IMR-90 (cell line): ENCODE results near the gene TTC39C. TPM values are rescaled to one million over a fixed set of nuclear protein-coding genes. Genes with fewer than 3 reads are reported as not detected.

ENCODE experiments used
- ATAC-seq: fragments of 200-7000 bp; cut with Tn5 transposase; 2 replicates; pipeline ENCODE4 v1.9.1; 2020; ENCODE audit warnings: low read depth, mild to moderate bottlenecking, moderate library complexity
- BruUV-seq: library from RNA; stranded (reverse); fragments of 400-500 nt; replicated peaks from 2 replicates; lab custom pipeline; 2021; lab: Mats Ljungman, UMichigan
- CTCF ChIA-PET: fragments of 300-600 bp; formaldehyde crosslinking; extraction: SDS; loops from one replicate; lab custom pipeline; 2021; ENCODE audit warnings: antibody characterized with exemption; lab: Yijun Ruan, JAX
- POLR2A ChIA-PET: fragments of 300-600 bp; sonication (Branson Sonifier 250); formaldehyde crosslinking; loops from one replicate; lab custom pipeline; 2022; ENCODE audit warnings: antibody characterized with exemption; ENCODE audit not compliant: unreplicated experiment; lab: Charles Lee
- DNase-seq: peaks from one replicate; pipeline ENCODE4 v3.0.0; 2013
- H2AFZ ChIP-seq: replicated peaks from 2 replicates; pipeline ENCODE3; 2013; ENCODE audit warnings: low read length, mild to moderate bottlenecking; ENCODE audit not compliant: poor library complexity
- H2AK5ac ChIP-seq: 2 replicates; pipeline ENCODE4 v1.6.1; 2013; ENCODE audit warnings: low read depth, low read length, inconsistent platforms
- H2AK9ac ChIP-seq: replicated peaks from 2 replicates; pipeline ENCODE3; 2013; ENCODE audit warnings: mild to moderate bottlenecking, low read depth, low read length, moderate library complexity; ENCODE audit not compliant: poor library complexity
- H2BK120ac ChIP-seq: 2 replicates; pipeline ENCODE4 v1.6.1; 2013; ENCODE audit warnings: low read depth, low read length, inconsistent platforms
- H2BK15ac ChIP-seq: 3 replicates; pipeline ENCODE4 v1.6.1; 2013; ENCODE audit warnings: low read depth, low read length, inconsistent platforms
- H2BK20ac ChIP-seq: 2 replicates; pipeline ENCODE4 v1.6.1; 2013; ENCODE audit warnings: low read depth, mild to moderate bottlenecking, inconsistent platforms, low read length, moderate library complexity
- H2BK5ac ChIP-seq: 2 replicates; pipeline ENCODE4 v1.6.1; 2013; ENCODE audit warnings: mild to moderate bottlenecking, low read depth, low read length, inconsistent platforms; ENCODE audit not compliant: poor library complexity, severe bottlenecking
- H3K14ac ChIP-seq: replicated peaks from 2 replicates; pipeline ENCODE4 v1.6.1; 2013; ENCODE audit warnings: low read depth, low read length, inconsistent platforms
- H3K18ac ChIP-seq: 2 replicates; pipeline ENCODE4 v1.6.1; 2013; ENCODE audit warnings: low read depth, low read length, control low read depth
- H3K23ac ChIP-seq: 2 replicates; pipeline ENCODE4 v1.6.1; 2013; ENCODE audit warnings: low read depth, low read length, inconsistent platforms
- H3K27ac ChIP-seq: 2 replicates; pipeline ENCODE4 v1.5.1; 2013; ENCODE audit warnings: mild to moderate bottlenecking, control low read depth, low read length; ENCODE audit not compliant: insufficient read depth
- H3K27me3 ChIP-seq: 2 replicates; pipeline ENCODE4 v1.6.1; 2013; ENCODE audit warnings: low read length; ENCODE audit not compliant: control insufficient read depth, insufficient read depth
- H3K36me3 ChIP-seq: 2 replicates; pipeline ENCODE4 v1.6.1; 2013; ENCODE audit warnings: low read length, mixed read lengths; ENCODE audit not compliant: control insufficient read depth, insufficient read depth
- H3K4ac ChIP-seq: 2 replicates; pipeline ENCODE4 v1.6.1; 2013; ENCODE audit warnings: low read depth, low read length, inconsistent platforms
- H3K4me1 ChIP-seq: 2 replicates; pipeline ENCODE4 v1.6.1; 2013; ENCODE audit warnings: low read length, mixed read lengths; ENCODE audit not compliant: control insufficient read depth, insufficient read depth
- H3K4me2 ChIP-seq: 2 replicates; pipeline ENCODE4 v1.6.1; 2013; ENCODE audit warnings: low read depth, mild to moderate bottlenecking, control low read depth, low read length, moderate library complexity
- H3K4me3 ChIP-seq: 2 replicates; pipeline ENCODE4 v1.5.1; 2013; ENCODE audit warnings: low read depth, mild to moderate bottlenecking, control low read depth, low read length, moderate library complexity; ENCODE audit not compliant: insufficient read depth
- H3K56ac ChIP-seq: 2 replicates; pipeline ENCODE4 v1.6.1; 2013; ENCODE audit warnings: low read length, inconsistent platforms; ENCODE audit not compliant: insufficient read depth; ENCODE audit errors: extremely low read depth
- H3K79me1 ChIP-seq, 2 experiments: 2 replicates each; pipeline ENCODE4 v1.6.1; 2013; ENCODE audit warnings: low read length in 2 of 2, inconsistent platforms in 1 of 2, low read depth in 1 of 2
- H3K9ac ChIP-seq: 2 replicates; pipeline ENCODE4 v1.6.1; 2013; ENCODE audit warnings: low read depth, low read length, control low read depth
- H3K9me1 ChIP-seq: 2 replicates; pipeline ENCODE4 v1.6.1; 2013; ENCODE audit warnings: low read length, inconsistent platforms; ENCODE audit not compliant: insufficient read depth
- H3K9me3 ChIP-seq: 2 replicates; pipeline ENCODE4 v1.6.1; 2013; ENCODE audit warnings: low read length; ENCODE audit not compliant: control insufficient read depth, insufficient read depth
- H4K20me1 ChIP-seq: 2 replicates; pipeline ENCODE4 v1.6.1; 2013; ENCODE audit warnings: low read length, inconsistent platforms; ENCODE audit not compliant: insufficient read depth
- H4K5ac ChIP-seq: 2 replicates; pipeline ENCODE4 v1.6.1; 2013; ENCODE audit warnings: mild to moderate bottlenecking, low read depth, low read length, control low read depth
- H4K8ac ChIP-seq, 2 experiments: 2 replicates each; pipeline ENCODE4 v1.6.1; 2013; ENCODE audit warnings: low read depth in 2 of 2, low read length in 2 of 2, control low read depth in 1 of 2, inconsistent platforms in 1 of 2
- H4K91ac ChIP-seq: 2 replicates; pipeline ENCODE4 v1.6.1; 2013; ENCODE audit warnings: low read depth, low read length, inconsistent platforms; ENCODE audit not compliant: insufficient read depth
- CEBPB ChIP-seq: IDR thresholded peaks from 2 replicates; pipeline ENCODE4 v1.6.1; 2012; ENCODE audit warnings: low read depth, low read length, improper control_type of control experiment
- FOS ChIP-seq: fragments of 150-350 bp; IDR thresholded peaks from 2 replicates; pipeline ENCODE4 v1.6.1; 2016; ENCODE audit warnings: low read depth, low read length
- WGBS, 2 experiments: methylation state at CpG; one replicate each; pipeline versions ENCODE4 v1.1.5 to v1.1.7; 2013; ENCODE audit warnings: missing lambda C conversion rate in 2 of 2; ENCODE audit not compliant: insufficient read length in 1 of 2; ENCODE audit errors: extremely low coverage in 2 of 2; 5-methylcytosine and 5-hydroxymethylcytosine counted together
- dilution Hi-C: fragments of 300-500 bp; cut with HindIII; formaldehyde crosslinking; loops from one replicate; pipeline ENCODE4 v1.14.3; 2018; ENCODE audit warnings: low sequenced_read_pairs; ENCODE audit not compliant: unreplicated experiment
- in situ Hi-C: fragments of 300-500 bp; cut with MboI; formaldehyde crosslinking; loops from 3 replicates; pipeline ENCODE4 v1.14.3; 2019; ENCODE audit warnings: low sequenced_read_pairs, inconsistent platforms, mixed read lengths
- intact Hi-C: fragments of 100-400 bp; cut with micrococcal nuclease; formaldehyde crosslinking; loops from 2 replicates; pipeline ENCODE4 v1.10.0; 2022
- polyA plus RNA-seq, 3 experiments: library from polyadenylated mRNA; depleted of rRNA; stranded (reverse); fragments of >200 nt; gene quantifications; 2 replicates each; pipeline ENCODE4 v1.2.3, GENCODE V29; 2012; ENCODE audit warnings: low replicate concordance in 1 of 3
- total RNA-seq: library from RNA; depleted of rRNA; stranded (reverse); fragments of >200 nt; gene quantifications from 2 replicates; pipeline ENCODE4 v1.2.3, GENCODE V29; 2012
- TF ChIP-seq, protein P1 (sequence below): conservative IDR thresholded peaks from 2 replicates; pipeline ENCODE4 v1.5.1; 2012; ENCODE audit warnings: mild to moderate bottlenecking, low read depth, low read length, improper control_type of control experiment
- TF ChIP-seq, protein P2 (sequence below): fragments of 150-350 bp; IDR thresholded peaks from 2 replicates; pipeline ENCODE4 v1.6.1; 2017; ENCODE audit warnings: mild to moderate bottlenecking, antibody characterized with exemption, low read length, low read depth

Gene TTC39C
- total and polyA plus RNA-seq, 2 of the 4 experiments (the other 2 are of a cell fraction): 8.0 to 20.8 TPM

DNA sequence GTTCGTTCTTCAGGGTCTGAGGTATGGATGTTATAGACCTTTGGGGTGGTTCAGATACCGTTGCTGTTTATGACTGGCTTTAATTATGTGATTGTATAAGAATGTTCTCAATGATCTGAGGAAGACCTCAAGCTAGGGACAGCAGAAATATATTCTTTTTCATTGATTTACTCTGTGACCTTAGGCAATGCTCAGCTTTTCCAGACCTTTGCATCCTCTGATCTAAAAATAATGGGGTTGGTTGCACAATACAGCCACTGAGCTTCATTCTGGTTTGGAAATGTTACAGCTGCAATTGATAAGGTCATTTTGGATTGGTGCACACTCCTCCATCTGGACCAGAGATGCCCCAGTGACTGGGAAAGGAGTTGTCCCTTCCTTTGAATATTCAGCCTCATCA lies 107.1 kb downstream of the TTC39C start:
- H3K36me3 ChIP-seq: peaks cover 18% of the 10 kb centered on the region
- H4K5ac ChIP-seq: no peak overlapping the region
- H3K56ac ChIP-seq: no peak overlapping the region
- no peak overlapping the region for H2AK5ac ChIP-seq
- H3K23ac ChIP-seq: no peak overlapping the region
- peaks cover 6% of the 10 kb centered on the region for H3K4me1 ChIP-seq
- WGBS, 2 experiments: 73% methylated on average over 2 of the region's 2 CpGs; no CpG with 5 or more reads in 1 of the 2 experiments
- H3K79me1 ChIP-seq: no peaks in the 10 kb centered on the region
- H4K20me1 ChIP-seq: no peaks in the 10 kb centered on the region
- H3K27ac ChIP-seq: no peak overlapping the region
- H2BK20ac ChIP-seq: no peak overlapping the region
- H2BK5ac ChIP-seq: no peak overlapping the region
- no peak overlapping the region for H3K9ac ChIP-seq
- CTCF ChIA-PET: interaction anchor here (0.5 kb wide), 1 partner anchor 36 kb away, joined by 3 read pairs; no protein-coding TSS in a partner anchor
- no TSS peak for BruUV-seq
- no peak overlapping the region for H3K4me2 ChIP-seq
- no peak overlapping the region for H4K91ac ChIP-seq
- H3K4ac ChIP-seq: no peak overlapping the region
- in situ Hi-C loops (loop anchor here (10.0 kb wide), 1 partner anchor 297 kb away; no protein-coding TSS in a partner anchor), dilution Hi-C loops (no loop called here), intact Hi-C loops (no loop called here)
- no peak overlapping the region for H2AFZ ChIP-seq
- H3K18ac ChIP-seq: no peak overlapping the region
- H3K9me3 ChIP-seq: no peaks in the 10 kb centered on the region
- peaks cover 8% of the 10 kb centered on the region; the same call in 1 of the 2 replicates for H3K9me1 ChIP-seq
- no peak overlapping the region for H2BK15ac ChIP-seq
- ATAC-seq: no peak
- H2BK120ac ChIP-seq: no peak overlapping the region
- no peak overlapping the region for H4K8ac ChIP-seq
- no peak overlapping the region for H3K4me3 ChIP-seq
- no peak overlapping the region for H3K14ac ChIP-seq
- DNase-seq: no peak
- H2AK9ac ChIP-seq: no peak overlapping the region
- POLR2A ChIA-PET: no interaction called here
- H3K27me3 ChIP-seq: no peaks in the 10 kb centered on the region
- TF ChIP-seq, protein P1, sequence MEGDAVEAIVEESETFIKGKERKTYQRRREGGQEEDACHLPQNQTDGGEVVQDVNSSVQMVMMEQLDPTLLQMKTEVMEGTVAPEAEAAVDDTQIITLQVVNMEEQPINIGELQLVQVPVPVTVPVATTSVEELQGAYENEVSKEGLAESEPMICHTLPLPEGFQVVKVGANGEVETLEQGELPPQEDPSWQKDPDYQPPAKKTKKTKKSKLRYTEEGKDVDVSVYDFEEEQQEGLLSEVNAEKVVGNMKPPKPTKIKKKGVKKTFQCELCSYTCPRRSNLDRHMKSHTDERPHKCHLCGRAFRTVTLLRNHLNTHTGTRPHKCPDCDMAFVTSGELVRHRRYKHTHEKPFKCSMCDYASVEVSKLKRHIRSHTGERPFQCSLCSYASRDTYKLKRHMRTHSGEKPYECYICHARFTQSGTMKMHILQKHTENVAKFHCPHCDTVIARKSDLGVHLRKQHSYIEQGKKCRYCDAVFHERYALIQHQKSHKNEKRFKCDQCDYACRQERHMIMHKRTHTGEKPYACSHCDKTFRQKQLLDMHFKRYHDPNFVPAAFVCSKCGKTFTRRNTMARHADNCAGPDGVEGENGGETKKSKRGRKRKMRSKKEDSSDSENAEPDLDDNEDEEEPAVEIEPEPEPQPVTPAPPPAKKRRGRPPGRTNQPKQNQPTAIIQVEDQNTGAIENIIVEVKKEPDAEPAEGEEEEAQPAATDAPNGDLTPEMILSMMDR: no peak
- TF ChIP-seq, protein P2, sequence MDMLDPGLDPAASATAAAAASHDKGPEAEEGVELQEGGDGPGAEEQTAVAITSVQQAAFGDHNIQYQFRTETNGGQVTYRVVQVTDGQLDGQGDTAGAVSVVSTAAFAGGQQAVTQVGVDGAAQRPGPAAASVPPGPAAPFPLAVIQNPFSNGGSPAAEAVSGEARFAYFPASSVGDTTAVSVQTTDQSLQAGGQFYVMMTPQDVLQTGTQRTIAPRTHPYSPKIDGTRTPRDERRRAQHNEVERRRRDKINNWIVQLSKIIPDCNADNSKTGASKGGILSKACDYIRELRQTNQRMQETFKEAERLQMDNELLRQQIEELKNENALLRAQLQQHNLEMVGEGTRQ: no peak
- TF ChIP-seq FOS (no peak), CEBPB (0 out of 2 replicates have a peak, but pooled peaks have one; percentile 19)
